Embryonic facial prominence (tissue), 1 donor: ENCODE measurements around the gene POLR1E.
A peak's percentile ranks its signal among the peaks of the same experiment; 100 is the strongest.
"Not testable (repeated sequence)": the region's sequence is repeated elsewhere in the genome, so short reads cannot be mapped to it uniquely, and the experiment has no call there.

ENCODE experiments used
- DNase-seq: peaks from one replicate; pipeline ENCODE4 v3.0.0-alpha.2; 2016; ENCODE audit errors: extremely low spot score

POLR1E gene

GRCh38 chr9:37464426-37465248 lies 21.1 kb upstream of the POLR1E start:
- DNase-seq, result peak; percentile 80

GRCh38 chr9:37465249-37466036 lies 20.3 kb upstream of the POLR1E start, which contains the start of gene ZBTB5:
TSS of gene ZBTB5 (minus strand) at chr9:37465450. CDS start at chr9:37442551, 22,899 bp downstream.
- DNase-seq, result peak; percentile 100

- no peak for DNase-seq
Observed at GRCh38 chr9:37466037-37466709, 19.6 kb upstream of the POLR1E start.

GRCh38 chr9:37467530-37467929 lies 18.2 kb upstream of the POLR1E start:
- DNase-seq, result not testable (repeated sequence)

- DNase-seq, result no peak
Observed at GRCh38 chr9:37468620-37469019, 17.1 kb upstream of the POLR1E start.

- DNase-seq, result peak; percentile 39
Observed at GRCh38 chr9:37471942-37472684, 13.6 kb upstream of the POLR1E start.

GRCh38 chr9:37473982-37474381 lies 11.8 kb upstream of the POLR1E start:
- not testable (repeated sequence) for DNase-seq

- no peak for DNase-seq
Observed at GRCh38 chr9:37474438-37474837, 11.3 kb upstream of the POLR1E start.

- no peak for DNase-seq
Observed at GRCh38 chr9:37476930-37477329, 8.8 kb upstream of the POLR1E start.

GRCh38 chr9:37477443-37477842 lies 8.3 kb upstream of the POLR1E start:
- not testable (repeated sequence) for DNase-seq

GRCh38 chr9:37477987-37478619 lies 7.6 kb upstream of the POLR1E start:
- DNase-seq, result not testable (repeated sequence)

GRCh38 chr9:37480759-37481158 lies 5.0 kb upstream of the POLR1E start:
- DNase-seq, result no peak

GRCh38 chr9:37486256-37486615 lies 488 bp downstream of the POLR1E start:
- no peak for DNase-seq

- no peak for DNase-seq
Observed at GRCh38 chr9:37486616-37487548, 1.1 kb downstream of the POLR1E start.

- DNase-seq, result no peak
Observed at GRCh38 chr9:37491939-37492338, 6.2 kb downstream of the POLR1E start.

- no peak for DNase-seq
Observed at GRCh38 chr9:37495571-37495970, 9.8 kb downstream of the POLR1E start.

GRCh38 chr9:37496020-37496419 lies 10.3 kb downstream of the POLR1E start:
- DNase-seq, result no peak

GRCh38 chr9:37497320-37497719 lies 11.6 kb downstream of the POLR1E start:
- no peak for DNase-seq

- DNase-seq, result no peak
Observed at GRCh38 chr9:37498457-37498856, 12.7 kb downstream of the POLR1E start.

GRCh38 chr9:37499297-37499696 lies 13.5 kb downstream of the POLR1E start:
- DNase-seq, result no peak
